Measurements from ENCODE around the gene MET.
"Not testable (repeated sequence)": the region's sequence is repeated elsewhere in the genome, so short reads cannot be mapped to it uniquely, and the experiment has no call there.

MET gene

DNA sequence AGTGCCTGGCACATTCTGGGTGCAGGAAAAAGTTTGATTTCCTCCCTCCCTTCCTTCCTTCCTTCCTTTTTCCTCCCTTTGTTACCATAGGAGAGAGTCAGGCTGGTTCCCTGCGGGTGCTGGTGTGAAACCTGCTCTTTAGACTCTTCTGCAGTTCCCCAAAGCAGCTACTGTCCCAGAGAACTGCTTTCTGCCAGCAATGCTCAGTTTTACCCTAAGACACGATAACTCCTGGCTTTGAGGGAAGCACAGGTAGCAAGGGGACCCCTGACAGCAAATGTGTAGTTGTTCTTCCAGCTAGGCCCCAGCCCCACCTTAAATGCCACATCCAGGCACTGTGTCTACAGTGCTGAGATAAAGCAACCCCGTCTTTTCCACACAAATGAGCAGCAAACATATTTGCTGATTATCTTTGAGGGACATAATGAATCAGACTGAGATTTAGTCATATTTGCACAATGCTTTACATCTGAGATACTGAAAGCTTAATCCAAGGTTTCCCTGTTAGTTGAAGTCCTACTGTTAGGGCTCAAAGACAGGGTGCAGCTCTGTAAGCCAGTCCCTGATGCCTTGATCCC, 55.5 kb downstream of the MET start:
- ATAC-seq (no peak), DNase-seq (no peak)

DNA sequence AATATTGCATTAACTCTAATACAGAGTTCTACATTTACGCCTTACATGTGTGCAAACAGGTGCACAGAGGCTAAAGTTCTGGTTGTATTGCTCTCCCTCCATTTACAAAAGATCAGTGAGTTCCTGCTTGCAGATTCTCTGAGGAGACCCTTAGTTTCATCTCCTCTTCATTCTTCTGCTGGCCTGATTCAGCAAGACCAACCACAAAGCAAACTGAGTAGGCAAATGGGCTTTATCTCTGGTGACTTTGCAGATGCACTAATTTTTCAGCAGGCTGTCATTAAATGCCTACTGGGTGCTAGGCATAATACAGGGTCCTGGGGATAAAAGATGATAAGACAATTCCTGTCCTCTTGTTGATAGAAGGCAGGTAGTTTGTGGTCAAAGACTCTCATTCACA, 56.4 kb downstream of the MET start:
- no peak for ATAC-seq
- DNase-seq, result no peak

GRCh38 chr7:116730097-116731022, 58.4 kb downstream of the MET start:
- ATAC-seq (no peak), DNase-seq (no peak)

DNA sequence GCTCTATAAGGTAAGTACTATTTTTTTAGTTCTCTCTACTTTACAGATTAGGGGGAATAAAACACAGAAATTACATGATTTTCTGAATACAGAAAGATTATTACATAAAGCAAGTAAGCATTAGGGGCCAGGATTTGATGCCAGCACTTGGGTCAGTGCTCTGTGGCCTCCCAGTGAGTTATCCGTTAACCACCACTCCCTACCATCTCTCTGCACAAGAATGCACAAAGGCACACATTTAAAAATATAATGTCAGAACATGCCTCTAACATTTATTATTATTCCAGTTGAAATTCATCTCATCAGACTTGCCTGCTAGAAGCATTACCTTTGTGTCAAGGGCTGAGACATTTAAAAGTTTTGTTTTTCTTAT, 59.0 kb downstream of the MET start:
- ATAC-seq, result no peak

GRCh38 chr7:116731445-116732335, 59.7 kb downstream of the MET start:
- ATAC-seq (no peak), DNase-seq (no peak)

More for the DNA sequence above, 59.0 kb downstream of the MET start:
- no peak for DNase-seq

DNA sequence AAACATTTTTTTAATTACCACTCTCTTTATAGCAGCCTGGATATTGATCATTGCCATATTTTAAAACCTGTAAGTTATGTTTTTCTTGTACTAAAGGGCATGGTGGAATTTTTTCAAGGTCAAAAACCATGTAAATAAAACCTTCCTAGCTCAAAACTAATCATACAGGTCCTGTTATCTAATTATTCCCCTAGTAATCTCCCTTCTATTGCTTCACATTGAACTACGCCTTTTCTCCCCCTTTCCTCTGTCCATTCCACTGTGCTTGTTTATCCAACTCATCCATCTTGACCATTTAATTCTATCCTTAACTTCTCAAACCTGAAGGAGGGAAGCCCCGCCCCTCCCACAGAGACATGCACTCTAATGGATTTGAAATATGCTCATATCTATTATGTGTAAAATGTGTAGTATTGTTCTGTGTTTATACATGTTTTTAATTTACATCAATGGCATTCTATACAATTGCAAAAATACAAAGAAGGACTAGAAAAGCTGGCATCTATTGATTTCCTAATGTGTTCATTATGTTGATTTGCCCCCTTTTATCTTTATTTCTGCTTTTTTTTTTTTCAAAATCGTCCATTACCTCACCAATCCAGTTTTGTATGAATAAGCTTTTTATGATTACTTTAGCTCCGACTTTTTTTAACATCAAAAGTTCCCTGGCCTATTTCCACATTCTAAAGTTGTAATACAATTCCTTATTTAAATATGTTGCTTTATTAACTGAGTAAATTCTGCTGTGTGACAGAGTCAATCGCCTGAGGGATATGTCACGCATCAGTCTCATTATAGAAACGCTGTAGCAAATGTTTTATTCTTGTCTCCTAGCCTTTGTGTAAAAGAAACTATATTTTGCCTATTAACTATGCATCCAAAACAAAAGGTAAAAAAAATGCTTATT, 61.0 kb downstream of the MET start:
- ATAC-seq (no peak), DNase-seq (no peak)

- no peak for ATAC-seq
- no peak for DNase-seq
Observed at GRCh38 chr7:116733924-116734580, 62.1 kb downstream of the MET start.

DNA sequence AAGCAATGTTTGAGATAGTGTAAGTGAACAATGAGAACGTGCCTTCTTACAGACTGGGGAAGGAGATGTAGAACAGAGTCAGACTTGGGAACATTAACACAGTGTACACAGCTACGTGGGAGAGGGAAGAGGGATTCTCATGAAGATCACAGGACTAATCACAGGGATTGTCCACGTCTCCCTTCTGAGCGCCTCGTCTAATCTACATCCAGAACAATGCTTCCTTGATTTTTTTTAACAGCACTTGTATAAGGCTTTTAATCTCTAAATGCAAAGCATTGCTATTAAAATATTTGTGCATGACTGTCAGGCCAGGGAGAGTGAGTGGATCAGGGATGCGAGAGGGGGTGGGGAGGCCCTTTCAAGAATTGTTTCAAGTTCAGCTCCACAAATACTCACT, 62.7 kb downstream of the MET start:
- no peak for DNase-seq
- ATAC-seq, result no peak

GRCh38 chr7:116736927-116737715, 65.1 kb downstream of the MET start:
- DNase-seq (no peak), ATAC-seq (no peak)

DNA sequence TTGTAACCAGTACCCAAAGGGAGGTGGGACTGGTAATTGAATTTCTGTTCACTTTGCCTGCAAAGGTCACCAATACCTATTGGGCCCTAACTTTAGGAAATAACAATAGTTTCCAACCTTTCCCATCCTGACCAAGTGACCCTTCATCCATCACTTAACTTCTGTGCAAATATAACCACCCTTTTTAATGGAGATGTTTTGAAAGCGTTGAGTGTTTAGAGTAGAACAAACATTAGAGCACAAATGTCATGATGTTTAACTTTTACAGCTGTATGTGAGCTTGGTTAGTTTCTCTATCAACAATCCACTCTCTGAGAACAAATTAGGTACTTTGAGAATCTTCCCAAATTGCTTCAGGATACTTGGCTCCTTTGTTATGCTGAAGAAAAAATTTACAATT, 66.4 kb downstream of the MET start:
- no peak for DNase-seq
- no peak for ATAC-seq

GRCh38 chr7:116739307-116739706, 67.3 kb downstream of the MET start:
- DNase-seq (no peak), ATAC-seq (no peak)

DNA sequence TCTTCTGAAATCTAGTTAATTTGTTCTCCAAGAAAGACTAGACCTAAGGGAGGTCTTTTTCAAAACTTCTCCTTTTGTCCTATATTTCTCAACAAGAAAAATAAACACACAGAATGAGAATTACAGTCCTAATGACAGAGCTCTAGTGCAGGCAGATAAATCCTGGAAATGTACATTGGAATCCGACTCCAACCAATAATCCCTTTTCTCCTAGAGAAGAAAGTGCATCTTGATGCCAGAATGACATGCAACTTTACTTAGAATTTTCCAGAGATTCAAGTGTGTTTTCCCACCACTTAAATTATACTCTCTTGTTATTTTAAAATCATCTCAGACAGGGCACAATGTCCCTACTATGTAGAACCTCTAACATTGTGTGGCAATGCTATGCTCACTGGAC, 68.2 kb downstream of the MET start:
- no peak for ATAC-seq

DNA sequence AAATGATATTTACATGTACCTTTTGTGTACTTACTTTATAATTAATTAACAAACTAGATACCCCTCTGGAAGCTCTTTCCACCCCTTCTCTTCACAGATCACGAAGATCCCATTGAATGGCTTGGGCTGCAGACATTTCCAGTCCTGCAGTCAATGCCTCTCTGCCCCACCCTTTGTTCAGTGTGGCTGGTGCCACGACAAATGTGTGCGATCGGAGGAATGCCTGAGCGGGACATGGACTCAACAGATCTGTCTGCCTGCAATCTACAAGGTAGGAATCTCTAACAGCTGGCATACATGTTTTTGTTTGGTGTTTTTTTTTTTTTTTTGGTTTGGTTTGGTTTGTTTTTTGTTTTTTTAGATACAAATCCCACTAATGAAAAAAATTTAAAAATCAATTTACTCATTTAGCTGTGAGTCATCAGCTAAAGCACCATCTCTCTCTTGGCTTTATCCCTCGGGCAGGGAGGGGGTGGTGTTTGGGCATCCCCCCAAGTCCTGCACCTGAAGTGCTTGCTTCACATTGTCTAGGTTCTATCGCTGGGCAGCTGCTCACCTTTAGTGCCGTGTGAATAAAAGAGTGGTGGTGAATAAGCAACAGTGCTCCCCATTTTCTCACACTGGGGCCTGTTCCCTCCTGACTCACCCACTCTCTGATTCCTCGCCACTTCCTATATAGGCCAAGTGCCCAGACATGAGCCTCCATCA, 68.9 kb downstream of the MET start:
- DNase-seq (no peak), ATAC-seq (no peak)

More for the DNA sequence above, 68.2 kb downstream of the MET start:
- DNase-seq, result no peak

- ATAC-seq, result no peak
- no peak for DNase-seq
Observed at GRCh38 chr7:116741625-116742316, 69.8 kb downstream of the MET start.

DNA sequence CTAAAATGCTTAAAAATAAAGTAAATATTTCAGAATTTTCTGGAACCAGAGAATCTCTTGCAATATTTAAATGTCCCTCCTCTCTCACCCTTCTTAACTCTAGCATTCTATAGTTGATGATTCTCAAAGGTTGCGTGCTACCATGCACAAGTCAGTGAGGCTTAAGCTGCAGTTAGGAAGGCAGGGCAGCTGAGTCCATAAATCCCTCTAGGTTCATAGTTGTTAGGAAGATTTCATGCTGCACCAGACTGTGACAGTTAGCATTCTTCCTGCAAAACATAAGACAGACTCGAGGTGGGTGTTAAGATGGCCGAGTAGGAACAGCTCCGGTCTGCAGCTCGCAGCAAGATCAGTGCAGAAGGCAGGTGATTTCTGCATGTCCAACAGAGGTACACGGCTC, 70.6 kb downstream of the MET start:
- DNase-seq, result no peak
- ATAC-seq, result no peak

DNA sequence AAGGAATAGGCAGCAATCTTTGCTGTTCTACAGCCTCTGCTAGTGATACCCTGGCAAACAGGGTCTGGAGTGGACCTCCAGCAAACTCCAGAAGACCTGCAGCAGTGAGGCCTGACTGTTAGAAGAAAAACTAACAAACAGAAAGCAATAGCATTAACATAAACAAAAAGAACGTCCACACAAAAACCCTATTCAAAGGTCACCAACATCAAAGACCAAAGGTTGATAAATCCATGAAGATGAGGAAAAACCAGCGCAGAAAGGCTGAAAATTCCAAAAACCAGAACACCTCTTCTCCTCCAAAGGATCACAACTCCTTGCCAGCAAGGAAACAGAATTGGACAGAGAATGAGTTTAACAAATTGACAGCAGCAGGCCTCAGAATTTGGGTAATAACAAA, 71.8 kb downstream of the MET start:
- not testable (repeated sequence) for DNase-seq, ATAC-seq

DNA sequence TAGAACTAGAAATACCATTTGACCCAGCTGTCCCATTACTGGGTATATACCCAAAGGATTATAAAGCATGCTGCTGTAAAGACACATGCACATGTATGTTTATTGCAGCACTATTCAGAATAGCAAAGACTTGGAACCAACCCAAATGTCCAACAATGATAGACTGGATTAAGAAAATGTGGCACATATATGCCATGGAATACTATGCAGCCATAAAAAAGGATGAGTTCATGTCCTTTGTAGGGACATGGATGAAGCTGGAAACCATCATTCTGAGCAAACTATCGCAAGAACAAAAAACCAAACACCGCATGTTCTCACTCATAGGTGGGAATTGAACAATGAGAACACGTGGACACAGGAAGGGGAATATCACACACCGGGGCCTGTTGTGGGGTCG, 74.4 kb downstream of the MET start:
- DNase-seq, ATAC-seq: not testable (repeated sequence)

- not testable (repeated sequence) for DNase-seq
Observed at GRCh38 chr7:116751070-116751469, 79.1 kb downstream of the MET start.

More at GRCh38 chr7:116751070-116751469, 79.1 kb downstream of the MET start:
- ATAC-seq, result not testable (repeated sequence)
